Cardiac septum (tissue), 1 donor: ENCODE results near the gene MYO15B. TPM values are rescaled to one million over a fixed set of nuclear protein-coding genes. Genes with fewer than 3 reads are reported as not detected.

Source experiments
- DNase-seq: peaks from one replicate; pipeline ENCODE4 v3.0.0-alpha.2; 2020; ENCODE audit warnings: low spot score
- intact Hi-C: fragments of 100-400 bp; cut with DNase I; formaldehyde crosslinking; loops from one replicate; pipeline ENCODE4 v1.14.0; 2022
- total RNA-seq: library from RNA; stranded (reverse); fragmentation: NEBNext Ultra II Directional; extraction: Animal tissue kit (Norgen Biotek cat#: 25700); gene quantifications from one replicate; pipeline ENCODE4 v1.2.1, GENCODE V29; 2021
- donor health status: DM: no; HTN: no; CAD: no.

MYO15B gene
- total RNA-seq, 1 donor from 2014 or later = 62.8 TPM

- no peak for DNase-seq
- intact Hi-C loops = no loop called here
Observed at GRCh38 chr17:75557852-75558665, 29.5 kb upstream of the MYO15B start.

GRCh38 chr17:75558666-75559530 is 28.7 kb upstream of the MYO15B start:
- no peak for DNase-seq
- intact Hi-C loops = no loop called here

DNA sequence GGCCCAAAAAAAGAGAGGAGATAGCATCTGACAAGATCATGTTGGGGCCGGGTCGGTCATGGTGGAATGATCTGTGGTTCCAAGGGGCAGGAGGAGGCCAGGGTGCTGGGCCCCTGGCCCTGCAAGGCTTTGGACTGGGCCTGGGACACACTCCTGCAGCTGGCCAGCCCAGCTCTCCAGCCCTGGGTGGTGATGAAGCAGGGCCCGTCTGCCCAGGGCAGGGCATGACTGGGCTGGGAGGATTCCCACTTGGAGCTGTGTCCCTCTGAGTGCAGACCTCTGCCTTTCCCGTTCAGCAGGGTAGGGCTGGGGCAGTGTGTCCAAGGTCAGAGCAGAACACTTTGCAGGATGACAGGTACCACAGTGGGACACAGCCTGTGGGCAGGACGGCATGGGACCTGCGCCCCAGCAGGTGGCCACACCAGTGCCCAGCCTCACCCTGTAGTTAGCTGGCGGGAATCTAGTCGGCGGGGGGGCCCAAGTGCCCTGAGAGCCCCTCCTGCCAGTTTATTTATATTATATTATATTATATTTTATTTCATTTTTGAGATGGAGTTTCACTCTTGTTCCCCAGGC is 27.6 kb upstream of the MYO15B start:
- intact Hi-C loops = no loop called here
- no peak for DNase-seq

- intact Hi-C loops = no loop called here
- no peak for DNase-seq
Observed at GRCh38 chr17:75561927-75562603, 25.5 kb upstream of the MYO15B start.

- intact Hi-C loops = no loop called here
- DNase-seq = no peak
Observed at GRCh38 chr17:75563063-75563758, 24.4 kb upstream of the MYO15B start.

DNA sequence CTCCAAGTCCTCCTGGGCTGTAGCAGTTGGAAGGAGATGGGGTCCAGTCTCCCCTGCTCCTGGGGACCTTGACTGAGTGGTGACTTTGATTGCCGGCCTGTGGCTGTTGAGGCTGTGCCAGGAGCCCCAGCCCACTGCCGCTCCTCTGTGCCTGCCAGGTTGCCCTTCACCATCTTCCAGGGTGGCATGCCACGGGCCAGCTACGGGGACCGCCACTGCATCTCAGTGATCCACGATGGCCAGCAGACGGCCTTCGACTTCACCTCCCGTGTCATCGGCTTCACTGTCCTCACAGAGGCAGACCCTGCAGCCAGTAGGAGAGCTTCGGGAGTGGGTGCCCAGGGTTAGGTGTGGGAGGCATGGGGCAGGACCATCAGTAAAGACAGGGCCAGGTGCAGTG is 23.4 kb upstream of the MYO15B start:
- DNase-seq = no peak
- intact Hi-C loops = no loop called here

- no peak for DNase-seq
- intact Hi-C loops = no loop called here
Observed at GRCh38 chr17:75565066-75565465, 22.5 kb upstream of the MYO15B start.

GRCh38 chr17:75565618-75566017 is 22.0 kb upstream of the MYO15B start:
- no peak for DNase-seq
- intact Hi-C loops = no loop called here

DNA sequence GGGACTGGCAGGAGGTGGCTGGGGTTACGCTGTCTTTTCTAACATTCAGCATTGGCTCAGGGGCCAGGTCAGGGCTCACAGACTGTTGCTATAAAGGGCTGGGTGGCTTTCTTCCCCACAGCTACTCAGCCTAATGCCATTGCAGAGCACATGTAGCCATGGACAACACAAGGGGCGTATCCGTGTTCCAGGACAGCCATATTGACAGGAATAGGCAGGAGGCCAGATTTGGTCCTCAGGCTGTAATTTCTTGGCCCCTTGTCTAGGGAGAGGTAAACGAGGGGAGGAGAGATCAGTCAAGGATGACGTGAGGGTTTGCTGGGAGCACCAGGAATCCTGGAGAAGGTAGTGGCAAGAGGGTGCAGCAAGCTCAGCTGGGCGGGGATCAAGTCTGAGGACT is 21.2 kb upstream of the MYO15B start:
- intact Hi-C loops = no loop called here
- no peak for DNase-seq

GRCh38 chr17:75566834-75567233 is 20.8 kb upstream of the MYO15B start:
- intact Hi-C loops = no loop called here
- no peak for DNase-seq

DNA sequence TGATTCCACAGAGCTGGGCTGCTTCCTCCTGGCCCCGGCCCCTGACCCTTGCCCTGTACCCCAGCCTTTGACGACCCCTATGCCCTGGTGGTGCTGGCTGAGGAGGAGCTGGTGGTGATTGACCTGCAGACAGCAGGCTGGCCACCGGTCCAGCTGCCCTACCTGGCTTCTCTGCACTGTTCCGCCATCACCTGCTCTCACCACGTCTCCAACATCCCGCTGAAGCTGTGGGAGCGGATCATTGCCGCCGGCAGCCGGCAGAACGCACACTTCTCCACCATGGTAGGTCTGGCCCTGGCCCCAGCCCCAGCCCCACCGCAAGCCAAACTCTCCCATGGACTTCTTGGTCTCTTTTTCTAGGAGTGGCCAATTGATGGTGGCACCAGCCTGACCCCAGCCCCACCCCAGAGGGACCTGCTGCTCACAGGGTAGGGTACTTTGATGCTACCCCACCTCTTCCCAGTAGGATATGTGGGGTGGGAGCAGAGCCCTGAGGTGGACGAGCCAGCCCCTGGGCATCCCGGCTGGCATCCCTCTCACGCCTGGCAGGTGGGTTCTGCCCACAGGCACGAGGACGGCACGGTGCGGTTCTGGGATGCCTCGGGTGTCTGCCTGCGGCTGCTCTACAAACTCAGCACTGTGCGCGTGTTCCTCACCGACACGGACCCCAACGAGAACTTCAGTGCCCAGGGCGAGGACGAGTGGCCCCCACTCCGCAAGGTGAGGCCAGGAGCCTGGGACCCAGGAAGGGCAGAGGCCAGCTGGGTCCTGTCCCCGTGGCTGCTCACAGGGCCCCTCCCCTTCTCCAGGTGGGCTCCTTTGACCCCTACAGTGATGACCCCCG is 19.0 kb upstream of the MYO15B start:
- DNase-seq = no peak
- intact Hi-C loops = no loop called here

DNA sequence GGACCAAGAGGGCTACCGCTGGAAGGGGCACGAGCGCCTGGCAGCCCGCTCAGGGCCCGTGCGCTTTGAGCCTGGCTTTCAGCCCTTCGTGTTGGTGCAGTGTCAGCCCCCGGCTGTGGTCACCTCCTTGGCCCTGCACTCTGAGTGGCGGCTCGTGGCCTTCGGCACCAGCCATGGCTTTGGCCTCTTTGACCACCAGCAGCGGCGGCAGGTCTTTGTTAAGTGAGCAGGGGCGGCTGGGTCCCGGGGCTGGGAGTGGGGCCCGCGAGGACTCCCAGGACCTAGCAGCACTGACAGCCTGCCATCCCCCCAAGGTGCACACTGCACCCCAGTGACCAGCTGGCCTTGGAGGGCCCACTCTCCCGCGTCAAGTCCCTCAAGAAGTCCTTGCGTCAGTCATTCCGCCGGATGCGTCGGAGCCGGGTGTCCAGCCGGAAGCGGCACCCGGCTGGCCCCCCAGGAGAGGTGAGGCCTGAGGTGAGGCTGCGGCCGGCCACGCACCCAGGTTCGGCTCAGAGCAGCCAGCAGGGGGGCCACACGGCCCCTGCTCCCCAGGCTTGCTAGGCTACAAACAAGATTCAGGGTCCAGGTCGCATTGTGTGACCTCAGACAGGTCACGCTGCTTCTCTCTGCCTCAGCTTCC is 17.4 kb upstream of the MYO15B start:
- intact Hi-C loops = no loop called here
- no peak for DNase-seq

GRCh38 chr17:75570772-75571171 is 16.8 kb upstream of the MYO15B start:
- intact Hi-C loops = no loop called here
- no peak for DNase-seq

DNA sequence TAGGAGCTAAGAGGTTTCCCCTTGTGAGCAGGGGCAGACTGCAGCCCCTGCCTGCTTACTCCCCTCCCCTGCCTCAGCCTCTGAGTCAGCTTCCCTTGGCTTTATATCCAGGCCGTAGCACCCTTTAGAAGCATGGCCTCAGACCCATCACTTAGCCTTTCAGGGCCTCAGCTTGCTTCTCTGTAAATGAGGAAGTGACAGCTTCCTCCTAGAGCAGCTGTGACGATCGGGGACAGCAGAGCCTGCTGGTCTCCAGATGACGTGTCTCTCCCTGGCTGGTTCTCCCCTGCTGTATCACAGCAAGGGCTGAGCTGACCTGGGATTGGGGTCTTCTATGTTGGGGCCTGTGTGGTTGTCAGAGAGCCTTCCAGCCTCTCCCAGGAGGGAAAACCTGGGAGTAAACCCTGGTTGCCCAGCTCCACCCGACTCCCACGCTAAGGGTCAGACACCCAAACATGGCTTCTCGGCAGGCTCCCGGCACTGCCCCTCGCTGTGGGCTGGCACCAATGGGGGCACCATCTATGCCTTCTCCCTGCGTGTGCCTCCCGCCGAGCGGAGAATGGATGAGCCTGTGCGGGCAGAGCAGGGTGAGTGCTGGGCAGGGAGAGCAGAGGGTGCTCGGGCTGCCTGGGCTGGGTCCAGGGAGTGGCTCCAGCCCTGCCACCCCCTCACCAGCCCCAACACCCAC is 16.3 kb upstream of the MYO15B start:
- intact Hi-C loops = no loop called here
- DNase-seq = no peak

- DNase-seq = no peak
- intact Hi-C loops = no loop called here
Observed at GRCh38 chr17:75571885-75572215, 15.8 kb upstream of the MYO15B start.

- intact Hi-C loops = no loop called here
Observed at GRCh38 chr17:75572713-75573539, 14.7 kb upstream of the MYO15B start.

DNA sequence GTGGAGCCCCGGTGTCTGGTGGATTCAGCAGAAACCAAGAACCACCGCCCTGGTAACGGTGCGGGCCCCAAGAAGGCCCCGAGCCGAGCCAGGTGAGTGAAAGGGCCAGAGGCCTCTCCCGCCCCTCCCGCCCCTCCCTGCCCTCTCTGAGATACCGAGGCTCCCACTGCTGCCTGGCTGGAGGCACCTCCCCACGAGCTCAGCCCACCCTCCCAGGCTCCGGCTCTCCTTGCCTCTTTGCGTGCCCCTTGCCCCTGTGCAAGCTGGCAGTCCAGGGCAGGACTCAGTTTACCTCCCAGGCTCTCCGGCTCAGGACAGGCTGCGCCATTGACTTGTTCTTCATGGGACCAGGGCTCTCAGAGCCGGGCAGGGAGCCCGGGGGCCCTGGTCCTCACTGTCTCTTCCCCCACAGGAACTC is 14.1 kb upstream of the MYO15B start:
- intact Hi-C loops = no loop called here
- DNase-seq = no peak

More at GRCh38 chr17:75572713-75573539, 14.7 kb upstream of the MYO15B start:
- no peak for DNase-seq
